ENCODE results near the gene COPZ1.

Gene COPZ1

DNA sequence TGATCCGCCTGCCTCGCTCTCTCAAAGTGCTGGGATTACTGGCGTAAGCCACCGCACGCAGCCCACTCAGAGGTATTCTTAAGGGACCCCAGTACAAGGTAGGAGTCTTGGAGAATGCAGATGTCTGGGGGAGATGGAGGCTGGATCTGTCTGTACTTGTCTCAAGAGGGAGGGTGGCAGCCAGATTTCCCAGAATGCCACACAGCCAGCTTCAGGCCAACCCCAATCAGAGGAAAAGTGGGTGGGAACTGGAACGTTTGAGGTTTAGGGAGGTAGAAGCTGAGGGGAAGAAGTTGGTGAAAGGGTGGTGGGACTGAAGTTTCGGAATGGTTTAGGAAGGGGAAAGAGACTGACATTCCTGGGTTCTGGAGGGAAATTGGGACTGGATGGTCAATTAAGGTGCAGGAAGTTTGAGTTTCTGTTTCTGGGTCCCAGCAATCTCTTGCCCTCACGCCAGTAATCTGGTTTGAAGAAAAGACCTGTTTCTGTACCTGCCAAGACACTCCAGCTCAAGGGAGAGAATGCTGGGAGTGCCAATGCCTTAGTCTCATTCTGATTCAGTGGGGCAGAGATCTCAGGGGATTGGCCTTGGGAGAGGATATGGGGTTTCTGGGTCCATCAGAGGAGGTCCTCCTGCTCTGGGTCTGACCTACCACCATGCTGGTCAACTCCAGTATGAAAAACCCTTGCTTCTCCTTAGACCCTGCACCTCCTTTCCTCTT is 67.7 kb downstream of the COPZ1 start:
- Histone ChIP-seq H3K27ac (ENCODE audit: low read depth, low read length) (no peak overlapping the region), H3K36me3 (ENCODE audit: control insufficient read depth in 5 of 5, insufficient read depth in 5 of 5, low read length in 5 of 5) (peaks cover 0 to 42% (median 30%) of the 10 kb centered on the region in 5 donors), H3K4me1 (ENCODE audit: control insufficient read depth in 5 of 5, insufficient read depth in 5 of 5, low read length in 5 of 5) (peaks cover 0 to 26% (median 12%) of the 10 kb centered on the region in 5 donors), H3K9me3 (ENCODE audit: control insufficient read depth in 5 of 5, low read length in 5 of 5) (no peaks in the 10 kb centered on the region), H3K27me3 (ENCODE audit: control insufficient read depth in 5 of 5, insufficient read depth in 4 of 5, low read length in 5 of 5) (no peaks in the 10 kb centered on the region), H3K4me3 (ENCODE audit: low read depth in 1 of 5, low read length in 5 of 5) (no peak overlapping the region), H3K9ac (ENCODE audit: low read length in 5 of 5) (no peak overlapping the region)

DNA sequence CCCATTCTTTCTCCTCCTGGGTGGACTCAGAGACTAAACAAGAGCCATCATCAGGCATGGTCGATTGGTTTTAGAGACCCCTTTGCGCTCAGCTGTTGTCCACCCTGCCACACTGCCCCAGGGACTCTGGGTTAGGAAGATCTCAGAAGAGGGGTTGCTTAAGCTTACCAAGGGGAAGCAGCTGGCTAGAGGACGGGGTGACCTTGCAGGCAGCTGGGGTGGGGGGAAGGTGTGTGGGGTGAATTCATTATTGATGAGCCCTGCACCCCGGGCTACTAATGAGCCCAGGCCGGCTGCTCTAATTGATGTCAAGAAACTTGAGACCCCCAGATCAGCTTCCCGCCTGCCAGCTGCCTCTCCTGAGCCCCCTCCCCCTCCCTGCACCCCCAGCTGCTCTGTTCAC is 68.3 kb downstream of the COPZ1 start:
- peaks cover 0 to 26% (median 11%) of the 10 kb centered on the region in 5 donors for H3K4me1 ChIP-seq (ENCODE audit: control insufficient read depth in 5 of 5, insufficient read depth in 5 of 5, low read length in 5 of 5)
- H3K36me3 ChIP-seq (ENCODE audit: control insufficient read depth in 5 of 5, insufficient read depth in 5 of 5, low read length in 5 of 5) = peaks cover 0 to 48% (median 34%) of the 10 kb centered on the region in 5 donors
- H3K9me3 ChIP-seq (ENCODE audit: control insufficient read depth in 5 of 5, low read length in 5 of 5) = no peaks in the 10 kb centered on the region
- H3K27me3 ChIP-seq (ENCODE audit: control insufficient read depth in 5 of 5, insufficient read depth in 4 of 5, low read length in 5 of 5) = no peaks in the 10 kb centered on the region
- no peak overlapping the region for H3K4me3 ChIP-seq (ENCODE audit: low read depth in 1 of 5, low read length in 5 of 5)
- H3K27ac ChIP-seq (ENCODE audit: low read depth, low read length) = no peak overlapping the region
- H3K9ac ChIP-seq (ENCODE audit: low read length in 5 of 5) = no peak overlapping the region

DNA sequence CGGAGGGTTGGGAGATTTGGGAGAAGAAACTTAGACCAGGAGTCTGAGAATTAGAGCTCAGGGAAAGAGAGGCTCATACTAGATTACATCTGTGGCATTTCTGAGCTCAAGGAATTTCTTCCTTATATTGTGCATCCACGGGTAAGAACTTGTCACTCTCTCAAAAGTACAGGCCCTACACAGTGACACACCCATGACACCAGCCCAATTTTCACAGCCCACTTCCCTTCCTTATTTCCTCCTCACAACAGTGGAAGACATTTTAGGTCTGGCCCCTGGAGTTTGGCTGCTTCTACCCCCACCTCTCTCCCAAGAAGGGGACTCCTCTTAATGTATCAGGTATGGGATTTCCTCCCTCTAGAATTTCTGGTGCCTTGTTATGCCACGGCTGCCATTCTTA is 68.8 kb downstream of the COPZ1 start:
- H3K27ac ChIP-seq (ENCODE audit: low read depth, low read length) = no peak overlapping the region
- H3K36me3 ChIP-seq (ENCODE audit: control insufficient read depth in 5 of 5, insufficient read depth in 5 of 5, low read length in 5 of 5) = peaks cover 0 to 53% (median 40%) of the 10 kb centered on the region in 5 donors
- H3K4me3 ChIP-seq (ENCODE audit: low read depth in 1 of 5, low read length in 5 of 5) = no peak overlapping the region

DNA sequence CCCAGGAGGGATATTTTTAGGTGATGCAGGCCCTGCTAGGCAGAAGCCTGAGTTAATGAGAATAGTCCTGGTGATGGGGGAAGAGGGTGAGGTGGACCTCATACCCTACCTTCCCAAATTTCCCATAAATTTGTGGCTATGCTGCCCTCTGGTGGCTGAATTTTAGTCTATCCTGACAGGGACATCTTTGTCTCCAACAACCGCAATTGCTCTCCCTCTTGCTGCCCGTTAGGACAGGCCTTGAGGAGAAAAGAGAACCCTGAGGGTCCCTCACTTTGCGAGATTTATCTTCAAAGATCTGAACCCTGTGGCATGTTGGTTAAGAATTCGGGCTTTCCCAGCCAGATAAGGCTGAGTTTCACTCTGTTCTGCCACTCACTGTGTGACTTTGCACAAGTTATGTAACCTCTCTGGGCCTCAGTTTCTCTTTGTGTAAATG is 69.4 kb downstream of the COPZ1 start:
- peaks cover 0 to 57% (median 45%) of the 10 kb centered on the region in 5 donors for H3K36me3 ChIP-seq (ENCODE audit: control insufficient read depth in 5 of 5, insufficient read depth in 5 of 5, low read length in 5 of 5)
- no peak overlapping the region for H3K9ac ChIP-seq (ENCODE audit: low read length in 5 of 5)
- no peak overlapping the region for H3K4me3 ChIP-seq (ENCODE audit: low read depth in 1 of 5, low read length in 5 of 5)
- no peaks in the 10 kb centered on the region for H3K9me3 ChIP-seq (ENCODE audit: control insufficient read depth in 5 of 5, low read length in 5 of 5)
- H3K27me3 ChIP-seq (ENCODE audit: control insufficient read depth in 5 of 5, insufficient read depth in 4 of 5, low read length in 5 of 5) = no peaks in the 10 kb centered on the region
- H3K4me1 ChIP-seq (ENCODE audit: control insufficient read depth in 5 of 5, insufficient read depth in 5 of 5, low read length in 5 of 5) = peaks cover 0 to 26% (median 10%) of the 10 kb centered on the region in 5 donors
- H3K27ac ChIP-seq (ENCODE audit: low read depth, low read length) = no peak overlapping the region

More for the DNA sequence above, 68.8 kb downstream of the COPZ1 start:
- Histone ChIP-seq H3K9me3 (ENCODE audit: control insufficient read depth in 5 of 5, low read length in 5 of 5) (no peaks in the 10 kb centered on the region), H3K4me1 (ENCODE audit: control insufficient read depth in 5 of 5, insufficient read depth in 5 of 5, low read length in 5 of 5) (peaks cover 0 to 26% (median 10%) of the 10 kb centered on the region in 5 donors), H3K27me3 (ENCODE audit: control insufficient read depth in 5 of 5, insufficient read depth in 4 of 5, low read length in 5 of 5) (no peaks in the 10 kb centered on the region), H3K9ac (ENCODE audit: low read length in 5 of 5) (no peak overlapping the region)

DNA sequence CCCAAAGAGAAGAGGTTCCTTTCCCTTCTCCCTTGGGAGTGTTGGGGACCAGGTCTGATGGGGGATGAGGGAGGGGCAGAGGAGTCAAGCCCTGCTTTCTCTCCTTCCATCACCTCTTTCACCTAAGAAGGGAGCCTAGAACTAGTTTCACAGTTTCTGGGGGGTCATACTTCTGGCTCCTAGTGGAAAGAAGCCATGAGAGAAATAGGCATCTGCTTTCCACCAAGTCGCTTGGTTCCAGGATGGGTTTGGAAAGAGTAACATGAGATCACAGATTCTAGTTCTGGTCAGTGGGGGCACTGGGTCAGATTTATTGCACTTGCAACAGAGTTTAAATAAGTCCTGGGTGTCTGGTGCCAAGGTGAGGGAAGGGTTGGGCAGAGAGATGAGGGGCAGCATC is 70.1 kb downstream of the COPZ1 start:
- no peaks in the 10 kb centered on the region for H3K27me3 ChIP-seq (ENCODE audit: control insufficient read depth in 5 of 5, insufficient read depth in 4 of 5, low read length in 5 of 5)
- no peak overlapping the region for H3K27ac ChIP-seq (ENCODE audit: low read depth, low read length)
- H3K36me3 ChIP-seq (ENCODE audit: control insufficient read depth in 5 of 5, insufficient read depth in 5 of 5, low read length in 5 of 5) = peaks cover under 1 to 64% (median 52%) of the 10 kb centered on the region in 5 donors
- no peak overlapping the region for H3K9ac ChIP-seq (ENCODE audit: low read length in 5 of 5)
- peaks cover 0 to 22% (median 10%) of the 10 kb centered on the region in 5 donors for H3K4me1 ChIP-seq (ENCODE audit: control insufficient read depth in 5 of 5, insufficient read depth in 5 of 5, low read length in 5 of 5)
- H3K4me3 ChIP-seq (ENCODE audit: low read depth in 1 of 5, low read length in 5 of 5) = no peak overlapping the region
- no peaks in the 10 kb centered on the region for H3K9me3 ChIP-seq (ENCODE audit: control insufficient read depth in 5 of 5, low read length in 5 of 5)

DNA sequence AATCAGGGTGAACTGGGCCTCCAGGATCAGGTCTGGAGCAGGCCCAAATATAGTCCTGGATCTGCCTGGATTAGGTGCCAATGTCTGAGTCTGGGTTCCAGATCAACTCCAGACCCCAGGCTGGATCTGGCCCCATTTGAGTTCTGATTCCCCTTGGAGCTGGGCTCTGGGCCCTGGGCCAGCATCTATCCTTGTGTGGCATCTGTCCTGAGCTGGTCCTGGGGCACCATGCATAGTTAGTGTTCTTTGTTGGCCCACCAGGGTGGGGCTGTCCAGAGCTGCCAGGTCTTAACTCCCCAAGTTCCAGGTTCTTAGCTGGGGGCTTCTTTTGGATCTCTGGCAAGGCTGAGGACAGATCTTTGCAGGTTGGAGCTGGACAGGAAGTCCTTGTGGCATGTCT is 70.6 kb downstream of the COPZ1 start:
- peaks cover 4 to 70% (median 57%) of the 10 kb centered on the region in 5 donors for H3K36me3 ChIP-seq (ENCODE audit: control insufficient read depth in 5 of 5, insufficient read depth in 5 of 5, low read length in 5 of 5)

DNA sequence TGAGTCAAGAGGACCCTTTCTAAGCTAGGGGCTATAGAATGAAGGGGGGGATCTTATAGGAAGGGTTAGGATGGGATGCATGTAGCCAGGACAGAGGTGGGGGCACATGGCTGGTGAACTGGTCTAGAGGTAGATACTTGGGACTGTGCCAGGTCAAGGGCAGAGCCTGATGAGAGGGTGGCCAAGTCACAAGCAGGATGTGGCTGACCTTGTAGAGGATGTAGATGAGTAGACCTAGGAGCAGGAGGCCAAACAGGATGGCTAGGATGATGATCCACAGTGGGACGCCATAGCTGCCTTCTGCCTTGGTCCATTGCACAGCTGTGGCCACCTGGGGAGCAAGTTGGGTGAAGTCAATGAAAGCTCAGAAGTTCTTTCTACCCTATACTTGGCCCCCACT is 72.2 kb downstream of the COPZ1 start:
- Histone ChIP-seq H3K4me1 (ENCODE audit: control insufficient read depth in 5 of 5, insufficient read depth in 5 of 5, low read length in 5 of 5) (peaks cover 0 to 14% (median 7%) of the 10 kb centered on the region in 5 donors), H3K27me3 (ENCODE audit: control insufficient read depth in 5 of 5, insufficient read depth in 4 of 5, low read length in 5 of 5) (no peaks in the 10 kb centered on the region), H3K4me3 (ENCODE audit: low read depth in 1 of 5, low read length in 5 of 5) (no peak overlapping the region), H3K27ac (ENCODE audit: low read depth, low read length) (no peak overlapping the region), H3K9ac (ENCODE audit: low read length in 5 of 5) (no peak overlapping the region), H3K9me3 (ENCODE audit: control insufficient read depth in 5 of 5, low read length in 5 of 5) (no peaks in the 10 kb centered on the region), H3K36me3 (ENCODE audit: control insufficient read depth in 5 of 5, insufficient read depth in 5 of 5, low read length in 5 of 5) (peaks cover 4 to 84% (median 73%) of the 10 kb centered on the region in 5 donors)

More for the DNA sequence above, 70.6 kb downstream of the COPZ1 start:
- H3K4me3 ChIP-seq (ENCODE audit: low read depth in 1 of 5, low read length in 5 of 5) = no peak overlapping the region
- H3K9ac ChIP-seq (ENCODE audit: low read length in 5 of 5) = no peak overlapping the region
- peaks cover 0 to 22% (median 7%) of the 10 kb centered on the region in 5 donors for H3K4me1 ChIP-seq (ENCODE audit: control insufficient read depth in 5 of 5, insufficient read depth in 5 of 5, low read length in 5 of 5)
- no peaks in the 10 kb centered on the region for H3K9me3 ChIP-seq (ENCODE audit: control insufficient read depth in 5 of 5, low read length in 5 of 5)
- H3K27me3 ChIP-seq (ENCODE audit: control insufficient read depth in 5 of 5, insufficient read depth in 4 of 5, low read length in 5 of 5) = no peaks in the 10 kb centered on the region
- no peak overlapping the region for H3K27ac ChIP-seq (ENCODE audit: low read depth, low read length)

DNA sequence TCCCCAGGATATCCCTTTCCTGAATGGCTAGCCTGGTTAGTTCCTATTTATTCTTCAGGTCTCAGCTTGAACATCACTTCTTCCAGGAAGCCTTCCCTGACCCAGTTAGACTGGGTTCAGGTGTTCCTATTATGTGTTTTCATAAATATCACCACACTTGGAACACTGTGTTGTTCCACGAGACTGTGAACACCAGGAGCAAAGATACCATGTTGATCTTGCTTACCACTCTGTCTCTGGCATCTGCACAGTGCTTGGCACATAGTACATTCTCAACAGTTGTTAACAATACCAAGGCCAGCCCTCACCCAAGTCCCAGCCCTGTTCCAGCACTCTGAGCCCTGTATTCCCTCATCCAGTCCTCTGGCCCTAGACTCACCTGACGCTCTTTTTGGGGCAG is 73.3 kb downstream of the COPZ1 start:
- Histone ChIP-seq H3K27ac (ENCODE audit: low read depth, low read length) (no peak overlapping the region), H3K4me1 (ENCODE audit: control insufficient read depth in 5 of 5, insufficient read depth in 5 of 5, low read length in 5 of 5) (peaks cover 0 to 7% (median 4%) of the 10 kb centered on the region in 5 donors), H3K9ac (ENCODE audit: low read length in 5 of 5) (no peak overlapping the region), H3K4me3 (ENCODE audit: low read depth in 1 of 5, low read length in 5 of 5) (no peak overlapping the region), H3K9me3 (ENCODE audit: control insufficient read depth in 5 of 5, low read length in 5 of 5) (no peaks in the 10 kb centered on the region), H3K36me3 (ENCODE audit: control insufficient read depth in 5 of 5, insufficient read depth in 5 of 5, low read length in 5 of 5) (peaks cover 4 to 90% (median 82%) of the 10 kb centered on the region in 5 donors), H3K27me3 (ENCODE audit: control insufficient read depth in 5 of 5, insufficient read depth in 4 of 5, low read length in 5 of 5) (no peaks in the 10 kb centered on the region)

DNA sequence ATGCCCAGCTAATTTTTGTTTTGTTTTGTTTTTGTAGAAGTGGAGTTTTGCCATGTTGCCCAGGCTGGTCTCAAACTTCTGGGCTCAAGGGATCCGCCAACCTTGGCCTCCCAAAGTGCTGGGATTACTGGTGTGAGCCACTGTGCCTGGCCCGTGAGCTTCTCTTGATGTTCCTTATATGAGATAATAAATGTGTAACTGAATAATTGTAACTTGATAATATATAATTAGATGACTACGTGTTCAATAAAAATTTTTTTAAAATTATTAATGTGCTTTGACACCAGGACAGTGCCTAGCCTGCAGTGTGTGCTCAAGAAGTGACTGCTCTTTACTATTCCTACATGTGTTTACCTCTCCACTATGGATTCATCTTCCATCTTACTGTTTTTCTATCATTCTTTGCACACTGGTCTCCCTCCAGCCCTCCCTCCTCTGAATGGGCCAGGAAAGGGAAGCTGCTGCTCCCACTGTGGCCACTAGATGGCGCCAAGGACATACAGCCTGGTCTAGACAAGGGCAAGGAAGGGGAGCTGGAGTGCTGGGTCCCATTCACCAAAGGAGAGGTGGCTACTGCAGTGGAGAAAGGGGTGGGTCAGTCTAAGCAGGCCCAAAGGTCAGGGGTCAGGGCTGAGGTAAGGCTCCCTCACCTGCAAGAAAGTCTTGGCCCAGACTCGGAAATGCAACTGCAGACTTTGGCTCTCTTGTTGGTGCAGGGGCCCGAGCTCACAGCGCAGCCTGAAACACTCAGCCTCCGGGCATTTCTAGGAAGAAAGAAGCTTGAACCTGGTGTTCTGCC is 74.3 kb downstream of the COPZ1 start:
- Histone ChIP-seq H3K9ac (ENCODE audit: low read length in 5 of 5) (no peak overlapping the region), H3K27ac (ENCODE audit: low read depth, low read length) (no peak overlapping the region), H3K9me3 (ENCODE audit: control insufficient read depth in 5 of 5, low read length in 5 of 5) (no peaks in the 10 kb centered on the region), H3K4me3 (ENCODE audit: low read depth in 1 of 5, low read length in 5 of 5) (no peak overlapping the region), H3K27me3 (ENCODE audit: control insufficient read depth in 5 of 5, insufficient read depth in 4 of 5, low read length in 5 of 5) (no peaks in the 10 kb centered on the region), H3K4me1 (ENCODE audit: control insufficient read depth in 5 of 5, insufficient read depth in 5 of 5, low read length in 5 of 5) (no peaks in the 10 kb centered on the region), H3K36me3 (ENCODE audit: control insufficient read depth in 5 of 5, insufficient read depth in 5 of 5, low read length in 5 of 5) (peaks cover 4 to 95% (median 89%) of the 10 kb centered on the region in 5 donors)

DNA sequence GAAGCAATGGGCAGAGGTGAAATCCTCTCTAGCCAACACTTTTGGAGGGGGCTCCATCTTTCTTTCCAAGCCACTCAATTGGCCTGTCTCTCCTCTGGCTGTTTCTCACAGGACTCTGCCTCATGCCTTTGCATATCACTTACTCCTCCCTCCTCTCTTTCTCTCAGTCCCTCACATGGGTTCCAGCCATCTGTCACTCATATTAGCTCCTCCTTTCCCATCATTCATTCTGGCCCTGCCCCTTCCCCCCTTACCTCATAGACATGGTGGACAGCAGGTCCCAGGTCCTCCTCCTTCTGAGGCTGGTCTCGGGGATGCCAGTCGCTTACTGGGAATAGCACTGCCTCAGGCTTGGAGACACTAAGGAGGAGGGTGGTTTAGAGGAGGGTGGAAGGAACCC is 76.2 kb downstream of the COPZ1 start:
- H3K27me3 ChIP-seq (ENCODE audit: control insufficient read depth in 5 of 5, insufficient read depth in 4 of 5, low read length in 5 of 5) = no peaks in the 10 kb centered on the region
- no peak overlapping the region for H3K27ac ChIP-seq (ENCODE audit: low read depth, low read length)
- H3K4me3 ChIP-seq (ENCODE audit: low read depth in 1 of 5, low read length in 5 of 5) = no peak overlapping the region
- no peaks in the 10 kb centered on the region for H3K4me1 ChIP-seq (ENCODE audit: control insufficient read depth in 5 of 5, insufficient read depth in 5 of 5, low read length in 5 of 5)
- no peaks in the 10 kb centered on the region for H3K9me3 ChIP-seq (ENCODE audit: control insufficient read depth in 5 of 5, low read length in 5 of 5)
- H3K9ac ChIP-seq (ENCODE audit: low read length in 5 of 5) = no peak overlapping the region
- peaks cover 4 to 96% (median 94%) of the 10 kb centered on the region in 5 donors for H3K36me3 ChIP-seq (ENCODE audit: control insufficient read depth in 5 of 5, insufficient read depth in 5 of 5, low read length in 5 of 5)

All from subcutaneous abdominal adipose tissue (tissue), 5 donors.